H9 (cell line): ENCODE measurements around the gene THSD4. TPM values are rescaled to one million over a fixed set of nuclear protein-coding genes. Genes with fewer than 3 reads are reported as not detected.

Experiments used
- DNase-seq: peaks from one replicate; pipeline ENCODE4 v3.0.0-alpha.2; 2017
- H2AFZ ChIP-seq: one replicate; pipeline ENCODE4 v1.6.1; 2013; ENCODE audit warnings: mild to moderate bottlenecking, low read length, control low read depth, moderate library complexity
- H2AK5ac ChIP-seq: 2 replicates; pipeline ENCODE4 v1.6.1; 2013; ENCODE audit warnings: low read length, control low read depth, mixed read lengths; ENCODE audit not compliant: insufficient read length
- H2BK120ac ChIP-seq: one replicate; pipeline ENCODE4 v1.6.1; 2013; ENCODE audit warnings: low read depth, mild to moderate bottlenecking, low read length, control low read depth, inconsistent platforms; ENCODE audit not compliant: poor library complexity, severe bottlenecking
- H2BK12ac ChIP-seq: 2 replicates; pipeline ENCODE4 v1.6.1; 2013; ENCODE audit warnings: low read length, control low read depth, mixed read lengths, low read depth; ENCODE audit not compliant: insufficient read length
- H2BK15ac ChIP-seq: 2 replicates; pipeline ENCODE4 v1.6.1; 2013; ENCODE audit warnings: low read depth, low read length, control low read depth
- H2BK20ac ChIP-seq: one replicate; pipeline ENCODE4 v1.6.1; 2013; ENCODE audit warnings: low read depth, mild to moderate bottlenecking, low read length, control low read depth, inconsistent platforms; ENCODE audit not compliant: poor library complexity, severe bottlenecking
- H2BK5ac ChIP-seq: 2 replicates; pipeline ENCODE4 v1.6.1; 2013; ENCODE audit warnings: low read length, control low read depth, mixed read lengths; ENCODE audit not compliant: insufficient read length
- H3K14ac ChIP-seq: 2 replicates; pipeline ENCODE4 v1.6.1; 2013; ENCODE audit warnings: low read length, control low read depth; ENCODE audit not compliant: insufficient read depth
- H3K18ac ChIP-seq: 2 replicates; pipeline ENCODE4 v1.6.1; 2013; ENCODE audit warnings: low read depth, mild to moderate bottlenecking, mixed read lengths, low read length, control low read depth; ENCODE audit not compliant: insufficient read length
- H3K23ac ChIP-seq: 2 replicates; pipeline ENCODE4 v1.6.1; 2013; ENCODE audit warnings: low read length, control low read depth, mixed read lengths, low read depth; ENCODE audit not compliant: insufficient read length
- H3K23me2 ChIP-seq: 2 replicates; pipeline ENCODE4 v1.6.1; 2013; ENCODE audit warnings: low read depth, mild to moderate bottlenecking, mixed read lengths, low read length, control low read depth; ENCODE audit not compliant: insufficient read length, poor library complexity, severe bottlenecking
- H3K27ac ChIP-seq: 2 replicates; pipeline ENCODE4 v1.5.1; 2013; ENCODE audit warnings: low read length, control low read depth, mixed read lengths, low read depth; ENCODE audit not compliant: insufficient read length
- H3K27me3 ChIP-seq: 2 replicates; pipeline ENCODE4 v1.6.1; 2013; ENCODE audit warnings: low read length, control low read depth, inconsistent platforms; ENCODE audit not compliant: insufficient read depth
- H3K4ac ChIP-seq: 2 replicates; pipeline ENCODE4 v1.6.1; 2013; ENCODE audit warnings: low read depth, mild to moderate bottlenecking, control low read depth, inconsistent platforms, low read length, moderate library complexity
- H3K4me1 ChIP-seq: 2 replicates; pipeline ENCODE4 v1.6.1; 2013; ENCODE audit warnings: low read length, control low read depth, inconsistent platforms; ENCODE audit not compliant: insufficient read depth
- H3K4me2 ChIP-seq: 2 replicates; pipeline ENCODE4 v1.6.1; 2013; ENCODE audit warnings: low read length, control low read depth, mixed read lengths; ENCODE audit not compliant: insufficient read length, insufficient read depth
- H3K56ac ChIP-seq: 2 replicates; pipeline ENCODE4 v1.6.1; 2013; ENCODE audit warnings: low read depth, mild to moderate bottlenecking, mixed read lengths, low read length, control low read depth; ENCODE audit not compliant: insufficient read length
- H3K79me1 ChIP-seq: 2 replicates; pipeline ENCODE4 v1.6.1; 2013; ENCODE audit warnings: low read depth, mild to moderate bottlenecking, moderate library complexity, low read length, control low read depth, inconsistent platforms; ENCODE audit not compliant: insufficient read depth, poor library complexity, severe bottlenecking
- H3K79me2 ChIP-seq: 2 replicates; pipeline ENCODE4 v1.6.1; 2013; ENCODE audit warnings: low read length, control low read depth, inconsistent platforms; ENCODE audit not compliant: insufficient read depth
- H3K9ac ChIP-seq: 2 replicates; pipeline ENCODE4 v1.6.1; 2013; ENCODE audit warnings: low read length, control low read depth, mixed read lengths; ENCODE audit not compliant: insufficient read length; ENCODE audit errors: extremely low read depth
- H3K9me3 ChIP-seq: one replicate; pipeline ENCODE4 v1.6.1; 2013; ENCODE audit warnings: low read depth, low read length, inconsistent platforms; ENCODE audit not compliant: control insufficient read depth
- H3T11ph ChIP-seq: one replicate; pipeline ENCODE4 v1.6.1; 2013; ENCODE audit warnings: mild to moderate bottlenecking, low read length, control low read depth, inconsistent platforms
- H4K20me1 ChIP-seq: one replicate; pipeline ENCODE4 v1.6.1; 2013; ENCODE audit not compliant: control insufficient read depth, insufficient read length, insufficient read depth
- H4K5ac ChIP-seq: 2 replicates; pipeline ENCODE4 v1.6.1; 2013; ENCODE audit warnings: low read depth, mild to moderate bottlenecking, mixed read lengths, low read length, control low read depth; ENCODE audit not compliant: insufficient read length
- H4K8ac ChIP-seq: replicated peaks from 2 replicates; pipeline ENCODE4 v1.6.1; 2013; ENCODE audit warnings: low read length, control low read depth, mixed read lengths, low read depth; ENCODE audit not compliant: insufficient read length
- H4K91ac ChIP-seq: 2 replicates; pipeline ENCODE4 v1.6.1; 2013; ENCODE audit warnings: low read depth, mild to moderate bottlenecking, moderate library complexity, mixed read lengths, low read length, control low read depth; ENCODE audit not compliant: insufficient read length
- H3K27ac Mint-ChIP-seq, 3 experiments: 2 replicates in 2 of 3; 3 replicates in 1 of 3; pipeline ENCODE4 v1.8.0; 2020 to 2021; ENCODE audit warnings: mixed read lengths in 3 of 3, mild to moderate bottlenecking in 1 of 3, moderate library complexity in 1 of 3
- H3K27me3 Mint-ChIP-seq: 2 replicates; pipeline ENCODE4 v1.8.0; 2021; ENCODE audit warnings: low read depth, mild to moderate bottlenecking, moderate library complexity, mixed read lengths
- H3K36me3 Mint-ChIP-seq, 3 experiments: 2 replicates in 2 of 3; 3 replicates in 1 of 3; pipeline ENCODE4 v1.8.0; 2020 to 2021; ENCODE audit warnings: low read depth in 3 of 3, mixed read lengths in 3 of 3; ENCODE audit not compliant: insufficient read depth in 1 of 3
- H3K4me1 Mint-ChIP-seq, 2 experiments: 2 replicates each; pipeline ENCODE4 v1.8.0; 2020; ENCODE audit warnings: mixed read lengths in 2 of 2
- H3K4me3 Mint-ChIP-seq, 2 experiments: 2 replicates in 1 of 2; 3 replicates in 1 of 2; pipeline ENCODE4 v1.8.0; 2020 to 2021; ENCODE audit warnings: mild to moderate bottlenecking in 2 of 2, mixed read lengths in 2 of 2, moderate library complexity in 1 of 2
- H3K9me3 Mint-ChIP-seq, 2 experiments: 2 replicates in 1 of 2; 3 replicates in 1 of 2; pipeline ENCODE4 v1.8.0; 2020; ENCODE audit warnings: mild to moderate bottlenecking in 2 of 2, mixed read lengths in 2 of 2, moderate library complexity in 1 of 2
- CTCF ChIP-seq: fragments of 200-600 bp; sonication (generic); conservative IDR thresholded peaks from 3 replicates; pipeline ENCODE4 v1.8.0; 2021; ENCODE audit warnings: antibody characterized with exemption, mild to moderate bottlenecking
- WGBS: extraction: QIAGEN DNeasy Blood & Tissue Kit; methylation state at CpG from one replicate; pipeline ENCODE4 v1.1.7; 2013; ENCODE audit warnings: missing lambda C conversion rate, low lambda C conversion rate, mixed read lengths; ENCODE audit not compliant: insufficient read length; ENCODE audit errors: extremely low coverage; 5-methylcytosine and 5-hydroxymethylcytosine counted together
- total RNA-seq: library from RNA; stranded (reverse); gene quantifications from 2 replicates; pipeline ENCODE4 v1.2.1, GENCODE V29; 2021

Gene THSD4
- total RNA-seq, 1 experiment from 2014 or later, result 5.5 TPM

- H2BK12ac ChIP-seq, result no peak overlapping the region
- H3K9me3 Mint-ChIP-seq, result peaks cover 0 to 3% of the 10 kb centered on the region in 2 experiments; a peak in 2 of 5 replicates
- no peak overlapping the region for H4K5ac ChIP-seq
- TF ChIP-seq CTCF, result no peak
- H3K27me3 Mint-ChIP-seq, result no peaks in the 10 kb centered on the region
- H3K14ac ChIP-seq, result no peak overlapping the region
- H3K23me2 ChIP-seq, result no peaks in the 10 kb centered on the region
- no peak overlapping the region for H3K4me2 ChIP-seq
- H3K56ac ChIP-seq, result no peak overlapping the region
- H2BK120ac ChIP-seq, result no peak overlapping the region
- no peak overlapping the region for H2AFZ ChIP-seq
- no peak overlapping the region for H2BK15ac ChIP-seq
- H2BK5ac ChIP-seq, result no peak overlapping the region
- H4K91ac ChIP-seq, result no peak overlapping the region
- H3K27ac Mint-ChIP-seq, result peak overlapping the region in 2 of 3 experiments; percentile 53 to 77; a peak in 3 of 7 replicates
- H3K4me3 Mint-ChIP-seq, result no peak overlapping the region; a peak in 1 of 5 replicates
- H3K9me3 ChIP-seq, result no peaks in the 10 kb centered on the region
- peaks cover 0 to 9% (median 2%) of the 10 kb centered on the region in 3 experiments; a peak in 2 of 7 replicates for H3K36me3 Mint-ChIP-seq
- no peaks in the 10 kb centered on the region for H4K20me1 ChIP-seq
- WGBS, result no CpG with 5 or more reads among the region's 3 CpGs
- no peak overlapping the region for H3K27ac ChIP-seq
- no peaks in the 10 kb centered on the region for H3K4me1 ChIP-seq
- no peak overlapping the region for H3K9ac ChIP-seq
- H3K4ac ChIP-seq, result no peak overlapping the region
- no peak overlapping the region for H2AK5ac ChIP-seq
- no peak overlapping the region for H3K18ac ChIP-seq
- no peak overlapping the region for H2BK20ac ChIP-seq
- H3K79me2 ChIP-seq, result no peaks in the 10 kb centered on the region
- no peak overlapping the region for H4K8ac ChIP-seq
- H3K23ac ChIP-seq, result no peak overlapping the region
- H3K27me3 ChIP-seq, result no peaks in the 10 kb centered on the region
- H3K79me1 ChIP-seq, result no peaks in the 10 kb centered on the region
- H3K4me1 Mint-ChIP-seq, result peaks cover 11 to 14% of the 10 kb centered on the region in 2 experiments
- no peak overlapping the region for H3T11ph ChIP-seq
- DNase-seq, result no peak
These were observed 159.8 kb downstream of the THSD4 start for GRCh38 chr15:71275098-71275497.
